GM10266 (cell line): ENCODE data around the gene NXPH1.

Experiments used
- DNase-seq: peaks from one replicate; pipeline ENCODE4 v3.0.0; 2012; ENCODE audit errors: extremely low spot score
- TF ChIP-seq, protein P1 (sequence below): IDR thresholded peaks from 2 replicates; pipeline ENCODE4 v1.5.1; 2012; ENCODE audit warnings: mild to moderate bottlenecking, low read depth; ENCODE audit not compliant: control insufficient read depth, insufficient read depth; ENCODE audit errors: missing control alignments

NXPH1 gene

GRCh38 chr7:8443576-8444467, 10.4 kb downstream of the NXPH1 start:
- TF ChIP-seq, protein P1, sequence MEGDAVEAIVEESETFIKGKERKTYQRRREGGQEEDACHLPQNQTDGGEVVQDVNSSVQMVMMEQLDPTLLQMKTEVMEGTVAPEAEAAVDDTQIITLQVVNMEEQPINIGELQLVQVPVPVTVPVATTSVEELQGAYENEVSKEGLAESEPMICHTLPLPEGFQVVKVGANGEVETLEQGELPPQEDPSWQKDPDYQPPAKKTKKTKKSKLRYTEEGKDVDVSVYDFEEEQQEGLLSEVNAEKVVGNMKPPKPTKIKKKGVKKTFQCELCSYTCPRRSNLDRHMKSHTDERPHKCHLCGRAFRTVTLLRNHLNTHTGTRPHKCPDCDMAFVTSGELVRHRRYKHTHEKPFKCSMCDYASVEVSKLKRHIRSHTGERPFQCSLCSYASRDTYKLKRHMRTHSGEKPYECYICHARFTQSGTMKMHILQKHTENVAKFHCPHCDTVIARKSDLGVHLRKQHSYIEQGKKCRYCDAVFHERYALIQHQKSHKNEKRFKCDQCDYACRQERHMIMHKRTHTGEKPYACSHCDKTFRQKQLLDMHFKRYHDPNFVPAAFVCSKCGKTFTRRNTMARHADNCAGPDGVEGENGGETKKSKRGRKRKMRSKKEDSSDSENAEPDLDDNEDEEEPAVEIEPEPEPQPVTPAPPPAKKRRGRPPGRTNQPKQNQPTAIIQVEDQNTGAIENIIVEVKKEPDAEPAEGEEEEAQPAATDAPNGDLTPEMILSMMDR, result no peak
- DNase-seq, result no peak

DNA sequence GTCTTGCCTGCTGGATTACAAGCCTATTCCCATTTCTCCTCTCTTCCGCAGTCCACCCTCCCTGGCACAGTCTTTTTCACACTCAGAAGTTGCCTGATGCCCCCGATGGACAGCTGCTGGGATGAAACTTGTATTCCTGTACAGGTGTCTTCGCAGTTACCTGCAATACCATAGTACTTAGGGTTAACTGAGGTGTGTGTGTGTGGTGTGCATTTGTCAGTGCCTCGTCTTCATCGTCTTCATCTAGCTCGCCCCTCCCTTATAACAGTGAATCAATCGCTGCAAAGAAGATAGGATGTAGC, 11.0 kb downstream of the NXPH1 start:
- no peak for DNase-seq
- TF ChIP-seq, protein P1, result no peak

- TF ChIP-seq, protein P1, result no peak
- no peak for DNase-seq
Observed at GRCh38 chr7:8453535-8453934, 20.1 kb downstream of the NXPH1 start.

DNA sequence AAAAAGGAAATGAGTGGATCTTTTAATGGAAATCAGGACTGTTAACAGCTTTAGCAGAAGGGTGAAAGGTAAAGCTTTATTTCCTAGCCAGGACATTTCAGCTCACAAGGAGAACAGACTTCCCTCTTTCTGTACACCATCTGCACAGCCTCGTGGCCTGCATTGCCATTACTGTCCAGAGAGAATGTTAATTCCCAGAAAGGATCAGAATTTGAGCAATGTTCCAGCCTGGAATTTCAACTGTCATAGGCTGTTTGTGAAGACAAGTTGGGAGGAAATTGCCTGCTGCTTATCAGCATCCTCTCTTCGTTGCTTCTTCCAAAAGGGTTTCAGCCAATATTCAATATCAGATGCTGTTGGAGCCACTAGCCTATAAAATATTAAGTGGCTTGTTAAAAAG, 22.0 kb downstream of the NXPH1 start:
- no peak for DNase-seq
- TF ChIP-seq, protein P1, result no peak

GRCh38 chr7:8462309-8462708, 28.9 kb downstream of the NXPH1 start:
- TF ChIP-seq, protein P1, result no peak
- DNase-seq, result no peak

GRCh38 chr7:8465338-8465737, 31.9 kb downstream of the NXPH1 start:
- DNase-seq, result no peak
- TF ChIP-seq, protein P1, result no peak

DNA sequence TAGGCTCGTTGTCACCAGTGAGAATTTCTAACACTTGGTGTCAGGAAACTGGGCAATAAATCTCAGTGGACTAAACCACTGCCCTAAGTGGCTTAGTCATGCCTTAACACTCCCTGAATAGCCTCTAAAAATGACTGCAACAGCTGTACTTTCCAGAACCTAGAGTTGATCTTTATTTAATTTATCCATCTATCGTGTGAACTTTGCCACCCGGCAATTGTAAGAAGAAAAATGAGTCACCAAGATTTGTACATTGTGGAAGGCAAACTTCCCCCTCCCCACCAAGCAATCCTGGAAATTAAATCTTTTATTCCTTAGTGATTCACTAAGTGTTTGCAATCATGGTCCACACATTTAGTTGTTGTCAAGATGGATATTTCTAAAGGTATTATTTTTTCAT, 47.1 kb downstream of the NXPH1 start:
- no peak for DNase-seq
- TF ChIP-seq, protein P1, result no peak
